Measurements from ENCODE around the gene PLCB1.

- TF ChIP-seq EZH2phosphoT487 (IDR thresholded peaks at IDR 0.05; ENCODE audit: borderline replicate concordance) = no peak
- TF ChIP-seq, protein P1, sequence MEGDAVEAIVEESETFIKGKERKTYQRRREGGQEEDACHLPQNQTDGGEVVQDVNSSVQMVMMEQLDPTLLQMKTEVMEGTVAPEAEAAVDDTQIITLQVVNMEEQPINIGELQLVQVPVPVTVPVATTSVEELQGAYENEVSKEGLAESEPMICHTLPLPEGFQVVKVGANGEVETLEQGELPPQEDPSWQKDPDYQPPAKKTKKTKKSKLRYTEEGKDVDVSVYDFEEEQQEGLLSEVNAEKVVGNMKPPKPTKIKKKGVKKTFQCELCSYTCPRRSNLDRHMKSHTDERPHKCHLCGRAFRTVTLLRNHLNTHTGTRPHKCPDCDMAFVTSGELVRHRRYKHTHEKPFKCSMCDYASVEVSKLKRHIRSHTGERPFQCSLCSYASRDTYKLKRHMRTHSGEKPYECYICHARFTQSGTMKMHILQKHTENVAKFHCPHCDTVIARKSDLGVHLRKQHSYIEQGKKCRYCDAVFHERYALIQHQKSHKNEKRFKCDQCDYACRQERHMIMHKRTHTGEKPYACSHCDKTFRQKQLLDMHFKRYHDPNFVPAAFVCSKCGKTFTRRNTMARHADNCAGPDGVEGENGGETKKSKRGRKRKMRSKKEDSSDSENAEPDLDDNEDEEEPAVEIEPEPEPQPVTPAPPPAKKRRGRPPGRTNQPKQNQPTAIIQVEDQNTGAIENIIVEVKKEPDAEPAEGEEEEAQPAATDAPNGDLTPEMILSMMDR (conservative IDR thresholded peaks at IDR 0.05; ENCODE audit: low read length) = no peak
Measured at GRCh38 chr20:8399947-8400346, 267.9 kb downstream of the PLCB1 start.
